Measurements from ENCODE around the gene RPS6KB2.

DNA sequence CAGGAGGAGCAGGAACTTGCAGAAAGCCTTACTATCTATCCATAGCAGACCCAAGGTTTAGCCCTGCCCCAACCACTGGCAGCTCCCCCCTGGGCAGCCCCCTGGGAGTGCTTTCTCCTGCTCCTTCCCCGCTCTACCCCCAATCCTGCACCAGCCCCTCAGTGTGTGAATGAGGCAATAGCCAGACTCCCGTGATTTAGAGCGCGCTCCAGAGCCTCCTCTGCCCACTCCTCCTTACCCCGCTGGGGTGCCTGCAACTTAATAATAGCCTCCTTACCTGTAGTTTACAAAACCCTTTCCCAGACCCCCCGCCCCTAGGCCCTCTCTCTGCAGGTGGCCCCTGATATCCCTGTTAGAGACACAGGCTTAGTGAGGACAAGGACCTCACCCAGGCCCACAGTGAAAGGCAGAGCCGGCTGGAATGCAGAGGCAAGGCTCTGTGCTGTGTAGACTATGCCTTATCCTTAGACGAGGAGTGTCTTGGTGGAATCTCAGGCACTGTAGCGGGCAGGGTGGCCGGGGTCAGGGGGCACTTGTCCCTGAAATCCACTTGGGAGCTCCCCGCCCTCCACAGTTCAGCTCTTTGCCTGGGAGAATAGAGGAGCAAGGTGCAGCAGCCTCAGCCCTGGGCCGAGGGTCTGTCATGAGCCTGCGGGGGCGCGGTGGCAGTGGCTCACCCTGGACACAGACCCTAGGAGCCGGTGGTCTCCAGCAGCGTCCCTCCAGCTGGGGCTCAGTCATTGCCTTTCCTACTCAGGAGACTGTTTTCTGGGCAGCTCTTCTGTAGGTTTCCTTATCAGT lies 17.1 kb upstream of the RPS6KB2 start:
- TF ChIP-seq POLR2A (IDR thresholded peaks at IDR 0.05) (no peak), EP300 (IDR thresholded peaks at IDR 0.05) (no peak)
- TF ChIP-seq, protein P1, sequence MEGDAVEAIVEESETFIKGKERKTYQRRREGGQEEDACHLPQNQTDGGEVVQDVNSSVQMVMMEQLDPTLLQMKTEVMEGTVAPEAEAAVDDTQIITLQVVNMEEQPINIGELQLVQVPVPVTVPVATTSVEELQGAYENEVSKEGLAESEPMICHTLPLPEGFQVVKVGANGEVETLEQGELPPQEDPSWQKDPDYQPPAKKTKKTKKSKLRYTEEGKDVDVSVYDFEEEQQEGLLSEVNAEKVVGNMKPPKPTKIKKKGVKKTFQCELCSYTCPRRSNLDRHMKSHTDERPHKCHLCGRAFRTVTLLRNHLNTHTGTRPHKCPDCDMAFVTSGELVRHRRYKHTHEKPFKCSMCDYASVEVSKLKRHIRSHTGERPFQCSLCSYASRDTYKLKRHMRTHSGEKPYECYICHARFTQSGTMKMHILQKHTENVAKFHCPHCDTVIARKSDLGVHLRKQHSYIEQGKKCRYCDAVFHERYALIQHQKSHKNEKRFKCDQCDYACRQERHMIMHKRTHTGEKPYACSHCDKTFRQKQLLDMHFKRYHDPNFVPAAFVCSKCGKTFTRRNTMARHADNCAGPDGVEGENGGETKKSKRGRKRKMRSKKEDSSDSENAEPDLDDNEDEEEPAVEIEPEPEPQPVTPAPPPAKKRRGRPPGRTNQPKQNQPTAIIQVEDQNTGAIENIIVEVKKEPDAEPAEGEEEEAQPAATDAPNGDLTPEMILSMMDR (IDR thresholded peaks at IDR 0.05) = no peak

All from suprapubic skin (tissue), 3 donors.